C4-2B (cell line): ENCODE measurements around the gene SLC39A11.

Experiments used
- CTCF ChIP-seq: fragments of 450-650 bp; conservative IDR thresholded peaks from 2 replicates; pipeline ENCODE4 v1.5.1; 2017; ENCODE audit warnings: mild to moderate bottlenecking
- ZFX ChIP-seq: fragments of 450-650 bp; IDR thresholded peaks from 2 replicates; pipeline ENCODE4 v1.6.1; 2017

GRCh38 chr17:73066148-73066884, 26.2 kb downstream of the SLC39A11 start:
- TF ChIP-seq CTCF (no peak), ZFX (no peak)
